Loucy (cell line): Measurements from ENCODE around the gene CHIT1.

ENCODE experiments used
- EZH2phosphoT487 ChIP-seq: fragments of 200-600 bp; IDR thresholded peaks from 2 replicates; pipeline ENCODE4 v1.6.1; 2018; ENCODE audit warnings: antibody characterized with exemption, mild to moderate bottlenecking, moderate library complexity, borderline replicate concordance
- TF ChIP-seq, protein P1 (sequence below): fragments of 200-600 bp; sonication (generic); conservative IDR thresholded peaks from 2 replicates; pipeline ENCODE4 v1.5.1; 2014; ENCODE audit warnings: mild to moderate bottlenecking, antibody characterized with exemption, low read length

DNA sequence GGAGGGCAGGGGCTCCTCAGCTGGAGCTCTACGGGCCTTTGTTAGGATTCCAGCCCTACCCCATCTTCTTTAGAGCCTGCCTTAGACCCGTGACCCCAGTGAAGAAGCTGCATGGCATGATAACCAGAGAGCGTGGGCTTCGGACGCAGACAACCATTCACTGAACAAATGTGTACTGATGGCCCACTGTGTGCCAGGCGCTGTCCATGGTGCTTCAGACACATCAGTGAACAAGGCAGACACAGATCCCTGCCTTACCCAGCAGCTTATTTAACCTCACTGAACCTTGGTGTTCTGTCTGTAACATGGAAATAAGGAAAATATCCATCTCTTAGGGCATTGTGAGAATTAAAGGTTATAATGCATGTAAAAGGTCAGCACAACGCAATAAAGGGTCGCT, 9.5 kb downstream of the CHIT1 start:
- TF ChIP-seq, protein P1, sequence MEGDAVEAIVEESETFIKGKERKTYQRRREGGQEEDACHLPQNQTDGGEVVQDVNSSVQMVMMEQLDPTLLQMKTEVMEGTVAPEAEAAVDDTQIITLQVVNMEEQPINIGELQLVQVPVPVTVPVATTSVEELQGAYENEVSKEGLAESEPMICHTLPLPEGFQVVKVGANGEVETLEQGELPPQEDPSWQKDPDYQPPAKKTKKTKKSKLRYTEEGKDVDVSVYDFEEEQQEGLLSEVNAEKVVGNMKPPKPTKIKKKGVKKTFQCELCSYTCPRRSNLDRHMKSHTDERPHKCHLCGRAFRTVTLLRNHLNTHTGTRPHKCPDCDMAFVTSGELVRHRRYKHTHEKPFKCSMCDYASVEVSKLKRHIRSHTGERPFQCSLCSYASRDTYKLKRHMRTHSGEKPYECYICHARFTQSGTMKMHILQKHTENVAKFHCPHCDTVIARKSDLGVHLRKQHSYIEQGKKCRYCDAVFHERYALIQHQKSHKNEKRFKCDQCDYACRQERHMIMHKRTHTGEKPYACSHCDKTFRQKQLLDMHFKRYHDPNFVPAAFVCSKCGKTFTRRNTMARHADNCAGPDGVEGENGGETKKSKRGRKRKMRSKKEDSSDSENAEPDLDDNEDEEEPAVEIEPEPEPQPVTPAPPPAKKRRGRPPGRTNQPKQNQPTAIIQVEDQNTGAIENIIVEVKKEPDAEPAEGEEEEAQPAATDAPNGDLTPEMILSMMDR: no peak
- no peak for TF ChIP-seq EZH2phosphoT487
